Neural cell (in vitro differentiated cells): Measurements from ENCODE around the gene MARK4.

Source experiments
- EP300 ChIP-seq: fragments of 450-650 bp; conservative IDR thresholded peaks from 2 replicates; pipeline ENCODE4 v1.6.1; 2014; ENCODE audit warnings: antibody characterized with exemption, mild to moderate bottlenecking, moderate library complexity; ENCODE audit not compliant: poor library complexity, severe bottlenecking
- MXI1 ChIP-seq: fragments of 450-650 bp; conservative IDR thresholded peaks from 2 replicates; pipeline ENCODE4 v1.6.1; 2014; ENCODE audit warnings: antibody characterized with exemption, mild to moderate bottlenecking; ENCODE audit not compliant: poor library complexity, severe bottlenecking
- POLR2AphosphoS5 ChIP-seq: IDR thresholded peaks from 2 replicates; pipeline ENCODE4 v1.6.1; 2012
- REST ChIP-seq: IDR thresholded peaks from 2 replicates; pipeline ENCODE4 v1.6.1; 2012; ENCODE audit warnings: borderline replicate concordance
- TF ChIP-seq, protein P1 (sequence below): fragments of 450-650 bp; IDR thresholded peaks from 2 replicates; pipeline ENCODE4 v1.5.1; 2014; ENCODE audit warnings: antibody characterized with exemption, mild to moderate bottlenecking, moderate library complexity; ENCODE audit not compliant: poor library complexity, severe bottlenecking

DNA sequence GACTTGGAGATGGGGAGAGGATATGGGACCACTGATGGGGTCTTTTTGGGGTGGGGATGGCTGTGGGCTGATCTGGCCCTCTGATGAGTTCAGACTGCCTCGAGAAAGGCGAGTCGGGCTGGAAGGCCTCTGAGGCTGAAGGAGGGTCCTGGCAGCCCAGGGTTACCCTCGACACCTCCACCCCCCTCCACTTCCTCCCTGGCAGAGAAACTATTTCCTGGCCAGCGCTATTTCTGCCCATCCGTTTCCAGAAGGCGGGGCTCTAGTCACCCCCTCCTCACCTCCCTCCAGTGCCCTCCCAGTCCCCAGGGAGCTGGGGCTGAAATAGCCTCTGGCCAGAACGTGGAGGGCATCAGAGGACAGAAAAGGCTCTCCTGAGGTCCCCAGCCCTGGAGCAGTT is 15.6 kb upstream of the MARK4 start:
- no peak for TF ChIP-seq EP300
- TF ChIP-seq, protein P1, sequence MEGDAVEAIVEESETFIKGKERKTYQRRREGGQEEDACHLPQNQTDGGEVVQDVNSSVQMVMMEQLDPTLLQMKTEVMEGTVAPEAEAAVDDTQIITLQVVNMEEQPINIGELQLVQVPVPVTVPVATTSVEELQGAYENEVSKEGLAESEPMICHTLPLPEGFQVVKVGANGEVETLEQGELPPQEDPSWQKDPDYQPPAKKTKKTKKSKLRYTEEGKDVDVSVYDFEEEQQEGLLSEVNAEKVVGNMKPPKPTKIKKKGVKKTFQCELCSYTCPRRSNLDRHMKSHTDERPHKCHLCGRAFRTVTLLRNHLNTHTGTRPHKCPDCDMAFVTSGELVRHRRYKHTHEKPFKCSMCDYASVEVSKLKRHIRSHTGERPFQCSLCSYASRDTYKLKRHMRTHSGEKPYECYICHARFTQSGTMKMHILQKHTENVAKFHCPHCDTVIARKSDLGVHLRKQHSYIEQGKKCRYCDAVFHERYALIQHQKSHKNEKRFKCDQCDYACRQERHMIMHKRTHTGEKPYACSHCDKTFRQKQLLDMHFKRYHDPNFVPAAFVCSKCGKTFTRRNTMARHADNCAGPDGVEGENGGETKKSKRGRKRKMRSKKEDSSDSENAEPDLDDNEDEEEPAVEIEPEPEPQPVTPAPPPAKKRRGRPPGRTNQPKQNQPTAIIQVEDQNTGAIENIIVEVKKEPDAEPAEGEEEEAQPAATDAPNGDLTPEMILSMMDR, result no peak
- no peak for TF ChIP-seq POLR2AphosphoS5
- TF ChIP-seq REST, result no peak
- TF ChIP-seq MXI1, result no peak
